Measurements from ENCODE around the gene PNPLA8. TPM values are rescaled to one million over a fixed set of nuclear protein-coding genes. Genes with fewer than 3 reads are reported as not detected.

PNPLA8 gene
- total RNA-seq, 2 donors from 2014 or later: 25.8 to 27.3 TPM

DNA sequence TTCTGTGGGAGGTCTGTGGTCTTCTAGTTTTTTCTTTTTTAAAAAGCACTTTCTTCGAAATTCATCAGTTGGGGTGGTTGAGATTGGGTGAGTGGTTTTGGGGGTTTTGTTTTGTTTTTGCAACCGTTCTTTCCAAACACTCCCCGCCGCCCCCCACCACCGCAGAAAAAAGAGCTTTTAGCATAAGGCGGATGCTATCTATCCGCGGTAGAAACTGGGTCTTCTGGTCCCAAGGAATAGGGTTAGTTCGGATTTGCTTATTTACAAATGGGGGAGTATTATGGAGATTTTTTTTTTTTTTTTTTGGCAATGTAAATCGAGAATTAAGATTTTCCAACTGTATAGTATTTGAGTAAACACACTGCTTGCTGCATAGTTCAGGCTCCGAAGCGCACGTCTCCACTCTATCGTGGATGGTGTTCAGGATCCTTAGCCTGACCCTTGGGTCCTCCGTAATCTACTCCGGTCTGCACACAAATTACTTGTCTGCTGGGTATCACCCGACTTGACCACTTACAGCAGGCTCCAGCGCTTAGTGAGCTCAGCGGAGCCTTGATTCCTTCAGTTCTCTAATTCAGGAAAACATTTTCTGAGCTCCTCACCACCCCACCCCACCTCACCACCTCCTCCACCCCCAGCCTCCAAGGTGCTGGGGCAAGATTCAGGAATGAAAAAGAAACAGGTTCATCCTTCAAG, 68.9 kb downstream of the PNPLA8 start:
- Histone ChIP-seq H3K27me3 (replicated peaks; ENCODE audit: insufficient read depth) (no peaks in the 10 kb centered on the region), H3K4me3 (peak overlapping the region in 1 of 2 donors; percentile 46), H3K9me3 (no peaks in the 10 kb centered on the region), H3K36me3 (no peaks in the 10 kb centered on the region), H3K27ac (no peak overlapping the region), H3K4me1 (replicated peaks) (peaks cover 7% of the 10 kb centered on the region)
- intact Hi-C loops (cut with DNase I): no loop called here
- TF ChIP-seq POLR2A (IDR thresholded peaks at IDR 0.05): no peak
- TF ChIP-seq POLR2AphosphoS5 (IDR thresholded peaks at IDR 0.05): no peak
- TF ChIP-seq, protein P1, sequence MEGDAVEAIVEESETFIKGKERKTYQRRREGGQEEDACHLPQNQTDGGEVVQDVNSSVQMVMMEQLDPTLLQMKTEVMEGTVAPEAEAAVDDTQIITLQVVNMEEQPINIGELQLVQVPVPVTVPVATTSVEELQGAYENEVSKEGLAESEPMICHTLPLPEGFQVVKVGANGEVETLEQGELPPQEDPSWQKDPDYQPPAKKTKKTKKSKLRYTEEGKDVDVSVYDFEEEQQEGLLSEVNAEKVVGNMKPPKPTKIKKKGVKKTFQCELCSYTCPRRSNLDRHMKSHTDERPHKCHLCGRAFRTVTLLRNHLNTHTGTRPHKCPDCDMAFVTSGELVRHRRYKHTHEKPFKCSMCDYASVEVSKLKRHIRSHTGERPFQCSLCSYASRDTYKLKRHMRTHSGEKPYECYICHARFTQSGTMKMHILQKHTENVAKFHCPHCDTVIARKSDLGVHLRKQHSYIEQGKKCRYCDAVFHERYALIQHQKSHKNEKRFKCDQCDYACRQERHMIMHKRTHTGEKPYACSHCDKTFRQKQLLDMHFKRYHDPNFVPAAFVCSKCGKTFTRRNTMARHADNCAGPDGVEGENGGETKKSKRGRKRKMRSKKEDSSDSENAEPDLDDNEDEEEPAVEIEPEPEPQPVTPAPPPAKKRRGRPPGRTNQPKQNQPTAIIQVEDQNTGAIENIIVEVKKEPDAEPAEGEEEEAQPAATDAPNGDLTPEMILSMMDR (IDR thresholded peaks at IDR 0.05): no peak
- no peak for DNase-seq (ENCODE audit: low spot score)
- WGBS: 28% methylated on average over 19 of the region's 19 CpGs

- H3K27ac ChIP-seq: no peak within 1 kb of the TSS
- WGBS: 2% methylated on average over 39 of the region's 81 CpGs
- H3K4me3 ChIP-seq: peak within 1 kb of the TSS; percentile 35 to 46
- no peaks in the 10 kb centered on the region for H3K9me3 ChIP-seq
- H3K27me3 ChIP-seq (replicated peaks; ENCODE audit: insufficient read depth): no peaks in the 10 kb centered on the region
- peaks cover 7% of the 10 kb centered on the region for H3K4me1 ChIP-seq (replicated peaks)
- no peaks in the 10 kb centered on the region for H3K36me3 ChIP-seq
- intact Hi-C loops (cut with DNase I): no loop called here
- no peak for DNase-seq (ENCODE audit: low spot score)
- TF ChIP-seq POLR2AphosphoS5 (IDR thresholded peaks at IDR 0.05) (no peak), POLR2A (IDR thresholded peaks at IDR 0.05) (no peak)
- TF ChIP-seq, protein P1 (IDR thresholded peaks at IDR 0.05): no peak
These were observed 69.8 kb downstream of the PNPLA8 start, which contains the start of gene NRCAM for GRCh38 chr7:108455998-108456677. TSS of gene NRCAM (minus strand) at chr7:108456436. CDS start at chr7:108240064, 216,372 bp downstream.

- under 1% methylated on average over 31 of the region's 47 CpGs for WGBS
- intact Hi-C loops (cut with DNase I): no loop called here
- Histone ChIP-seq H3K27ac (no peak overlapping the region), H3K27me3 (replicated peaks; ENCODE audit: insufficient read depth) (no peaks in the 10 kb centered on the region), H3K9me3 (no peaks in the 10 kb centered on the region), H3K36me3 (no peaks in the 10 kb centered on the region), H3K4me1 (replicated peaks) (peaks cover 7% of the 10 kb centered on the region), H3K4me3 (peak overlapping the region; percentile 35 to 46)
- TF ChIP-seq POLR2AphosphoS5 (IDR thresholded peaks at IDR 0.05) (no peak), POLR2A (IDR thresholded peaks at IDR 0.05) (no peak)
- TF ChIP-seq, protein P1 (IDR thresholded peaks at IDR 0.05): no peak
- DNase-seq (ENCODE audit: low spot score): no peak
These were observed 70.4 kb downstream of the PNPLA8 start for GRCh38 chr7:108455551-108455997.

- Histone ChIP-seq H3K27ac (no peak overlapping the region), H3K27me3 (replicated peaks; ENCODE audit: insufficient read depth) (no peaks in the 10 kb centered on the region), H3K9me3 (no peaks in the 10 kb centered on the region), H3K36me3 (no peaks in the 10 kb centered on the region), H3K4me3 (peak overlapping the region; percentile 35 to 46), H3K4me1 (replicated peaks) (peaks cover 7% of the 10 kb centered on the region)
- intact Hi-C loops (cut with DNase I): no loop called here
- DNase-seq (ENCODE audit: low spot score): no peak
- TF ChIP-seq POLR2A (IDR thresholded peaks at IDR 0.05): no peak
- 1% methylated on average over 51 of the region's 72 CpGs for WGBS
These were observed 71.0 kb downstream of the PNPLA8 start for GRCh38 chr7:108454674-108455550.

- no peak for TF ChIP-seq POLR2A (IDR thresholded peaks at IDR 0.05)
- TF ChIP-seq, protein P1 (IDR thresholded peaks at IDR 0.05): no peak
- TF ChIP-seq POLR2AphosphoS5 (IDR thresholded peaks at IDR 0.05): no peak
- Histone ChIP-seq H3K36me3 (no peaks in the 10 kb centered on the region), H3K27me3 (replicated peaks; ENCODE audit: insufficient read depth) (no peaks in the 10 kb centered on the region), H3K4me3 (peak overlapping the region in 1 of 2 donors; percentile 46), H3K9me3 (no peaks in the 10 kb centered on the region), H3K27ac (no peak overlapping the region), H3K4me1 (replicated peaks) (peaks cover 7% of the 10 kb centered on the region)
- WGBS: 57% methylated on average over 4 of the region's 4 CpGs
- intact Hi-C loops (cut with DNase I): no loop called here
- no peak for DNase-seq (ENCODE audit: low spot score)
These were observed 71.6 kb downstream of the PNPLA8 start for GRCh38 chr7:108454317-108454673.
